ENCODE data around the gene SLC17A7.

The SLC17A7 gene

DNA sequence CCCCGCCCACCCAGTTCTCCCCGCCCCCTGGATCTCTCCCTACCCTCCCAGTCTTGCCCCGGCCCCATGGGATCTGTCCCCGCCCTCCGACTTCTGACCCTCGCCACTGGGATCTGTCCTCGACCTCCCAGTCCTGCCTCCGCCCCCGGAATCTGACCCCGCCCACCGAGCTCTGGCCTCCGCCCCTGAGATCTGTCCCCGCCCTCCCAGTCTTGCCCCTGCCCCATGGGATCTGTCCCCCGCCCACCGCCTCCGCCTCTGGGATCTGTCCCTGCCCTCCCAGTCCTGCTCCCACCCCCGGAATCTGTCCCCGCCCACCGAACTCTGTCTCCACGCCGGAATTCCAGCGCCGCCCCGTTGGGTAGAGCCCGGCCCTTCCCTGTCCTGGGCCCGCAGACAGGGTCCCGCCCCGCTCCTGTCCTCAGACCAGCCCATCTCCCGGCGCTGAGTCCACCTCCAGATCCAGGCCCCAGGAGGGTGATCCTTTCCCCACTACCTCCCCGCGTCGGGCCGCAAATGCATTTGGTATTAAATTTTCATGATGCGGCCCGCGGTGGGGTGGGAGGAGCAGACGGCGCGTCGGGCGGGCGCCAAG, 1.5 kb upstream of the SLC17A7 start:
- no peak for TF ChIP-seq GATA3 (IDR thresholded peaks at IDR 0.05; ENCODE audit: low read depth, low read length)
- TF ChIP-seq GATA2 (IDR thresholded peaks at IDR 0.05; ENCODE audit: low read depth, low read length) = no peak

DNA sequence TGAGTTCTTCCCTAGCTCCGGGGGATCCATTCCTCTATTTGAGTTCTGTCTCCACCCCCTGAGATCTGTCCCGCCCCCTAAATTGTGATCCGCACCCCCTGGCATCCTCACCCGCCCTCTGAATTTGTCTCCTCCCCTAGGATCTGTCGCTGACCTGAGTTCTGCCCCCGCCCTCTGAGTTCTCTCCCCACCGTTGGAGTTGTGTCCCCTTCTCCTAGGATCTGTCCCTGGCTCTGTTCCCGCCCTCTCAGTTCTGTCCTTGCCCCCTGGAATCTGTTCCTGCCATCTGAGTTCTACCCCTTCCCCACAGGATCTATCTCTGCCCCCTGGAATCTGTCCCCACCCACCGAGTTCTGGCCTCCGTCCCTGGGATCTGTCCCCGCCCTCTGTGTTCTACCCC, 1.0 kb upstream of the SLC17A7 start:
- no peak for TF ChIP-seq GATA3 (IDR thresholded peaks at IDR 0.05; ENCODE audit: low read depth, low read length)
- no peak for TF ChIP-seq GATA2 (IDR thresholded peaks at IDR 0.05; ENCODE audit: low read depth, low read length)

DNA sequence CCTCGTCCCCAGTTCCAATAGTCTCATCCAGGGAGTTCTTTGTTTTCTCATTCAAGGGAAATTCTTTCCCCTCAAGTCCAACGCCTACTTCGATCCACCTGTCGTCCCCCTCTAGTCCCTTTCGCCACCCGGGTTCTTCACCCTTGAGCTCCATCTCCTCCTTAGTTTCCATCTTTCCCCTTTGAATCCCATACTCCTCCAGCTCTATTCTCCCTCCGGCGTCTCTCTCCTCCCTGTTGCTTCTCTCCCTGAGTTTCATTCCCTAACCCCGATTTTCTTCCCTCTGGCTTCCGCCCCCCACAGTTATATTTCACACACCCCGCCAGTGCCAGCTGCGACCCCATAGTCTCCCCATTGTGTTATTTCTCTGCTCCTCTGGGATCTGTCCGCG, 628 bp upstream of the SLC17A7 start:
- no peak for TF ChIP-seq GATA3 (IDR thresholded peaks at IDR 0.05; ENCODE audit: low read depth, low read length)
- TF ChIP-seq GATA2 (IDR thresholded peaks at IDR 0.05; ENCODE audit: low read depth, low read length) = no peak

DNA sequence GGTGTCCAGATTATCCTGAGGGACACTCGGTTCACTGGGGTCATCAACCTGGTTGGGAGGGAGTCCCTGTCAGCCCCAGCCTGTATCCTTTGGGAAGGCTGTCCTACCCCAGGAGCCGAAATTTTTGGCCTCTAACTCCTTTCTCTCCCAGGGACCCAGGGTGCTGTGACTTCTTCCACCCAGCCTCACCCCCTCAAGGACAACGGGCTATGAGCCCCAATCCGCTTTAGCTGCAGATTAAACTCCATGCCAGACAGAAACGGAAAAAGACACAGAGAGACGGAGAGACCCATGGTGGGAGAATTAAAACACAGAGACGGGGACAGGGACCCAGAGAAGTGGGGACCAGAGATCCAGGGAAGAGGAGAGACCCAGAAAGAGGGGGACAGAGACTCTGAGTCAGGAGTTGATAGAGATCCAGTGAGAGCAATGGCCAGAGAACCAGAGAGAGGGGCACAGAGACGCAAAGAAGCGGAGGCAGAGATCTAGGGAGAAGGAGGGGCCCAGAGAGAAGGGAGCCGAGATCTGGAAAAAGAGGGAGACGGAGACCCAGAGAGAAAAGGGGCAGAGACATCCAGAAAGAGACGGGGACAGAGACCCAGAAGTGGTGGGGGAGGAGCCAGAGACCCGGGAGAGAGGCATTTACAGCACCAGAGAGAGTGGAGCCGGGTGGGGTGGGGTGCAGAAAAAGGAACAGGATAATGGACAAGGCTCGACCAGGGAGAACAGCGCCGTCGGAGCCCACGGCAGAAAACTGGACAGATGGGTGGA, 703 bp downstream of the SLC17A7 start:
- TF ChIP-seq GATA2 (IDR thresholded peaks at IDR 0.05; ENCODE audit: low read depth, low read length) = no peak
- TF ChIP-seq GATA3 (IDR thresholded peaks at IDR 0.05; ENCODE audit: low read depth, low read length) = no peak

DNA sequence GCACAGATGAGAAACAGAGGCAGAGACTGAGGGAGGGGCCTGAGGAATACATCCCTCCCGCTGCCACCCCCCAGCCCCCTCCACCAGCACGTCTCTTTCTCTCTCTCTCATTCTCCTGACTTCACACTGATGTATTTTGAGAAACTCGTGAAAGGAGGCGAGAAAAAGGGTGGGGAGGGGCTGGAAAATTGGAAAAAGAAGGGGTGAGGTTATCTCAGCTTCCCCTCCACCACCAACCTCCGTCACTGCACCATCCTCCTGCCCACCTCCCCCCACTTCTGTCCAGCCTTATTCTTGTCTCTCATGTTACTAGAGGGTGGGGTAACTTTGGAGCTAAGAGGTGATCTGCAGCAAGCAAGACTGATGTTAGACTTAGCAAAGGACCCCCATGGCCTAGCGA, 1.5 kb downstream of the SLC17A7 start:
- TF ChIP-seq GATA3 (IDR thresholded peaks at IDR 0.05; ENCODE audit: low read depth, low read length) (no peak), GATA2 (IDR thresholded peaks at IDR 0.05; ENCODE audit: low read depth, low read length) (no peak)

DNA sequence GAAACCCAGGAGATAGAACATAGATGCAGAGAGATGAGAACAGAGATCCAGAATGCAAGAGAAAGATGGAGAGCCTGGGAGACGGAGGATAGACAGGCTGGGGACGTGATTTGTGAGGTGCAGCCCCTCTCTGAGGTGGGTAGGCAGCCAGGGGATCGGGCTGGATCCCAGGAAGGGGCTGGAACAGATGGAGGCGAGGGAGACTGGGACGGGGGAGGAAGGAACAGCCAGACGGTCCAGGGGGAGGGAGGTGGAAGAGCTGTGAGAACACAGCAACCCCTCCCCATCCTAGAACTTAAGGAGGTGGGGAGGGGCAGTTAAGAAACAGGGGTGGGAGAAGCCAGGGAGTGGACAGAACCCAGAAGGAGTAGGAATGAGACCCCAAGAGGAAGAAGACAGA, 3.1 kb downstream of the SLC17A7 start:
- TF ChIP-seq GATA3 (IDR thresholded peaks at IDR 0.05; ENCODE audit: low read depth, low read length) (no peak), GATA2 (IDR thresholded peaks at IDR 0.05; ENCODE audit: low read depth, low read length) (no peak)

DNA sequence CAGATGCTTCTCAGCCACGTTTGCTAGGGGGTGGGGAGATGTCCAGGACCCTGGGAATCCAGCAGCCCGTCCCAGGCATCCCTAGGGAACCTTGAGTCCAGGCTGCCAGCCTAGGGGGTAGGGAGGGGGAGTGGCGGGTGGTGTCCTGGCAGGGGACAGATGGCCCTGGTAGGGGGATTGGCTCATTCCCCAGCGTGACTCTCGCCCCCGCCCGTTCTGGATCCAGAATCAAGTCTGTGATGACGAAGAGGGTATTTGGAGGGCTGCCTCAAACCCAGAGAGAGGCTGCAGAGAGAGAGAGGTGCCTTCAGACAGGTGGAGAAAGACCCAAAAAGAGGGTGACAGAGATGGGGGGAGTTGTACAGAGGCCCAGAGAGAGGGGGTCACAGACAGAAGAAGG, 4.1 kb downstream of the SLC17A7 start:
- TF ChIP-seq GATA3 (IDR thresholded peaks at IDR 0.05; ENCODE audit: low read depth, low read length) (no peak), GATA2 (IDR thresholded peaks at IDR 0.05; ENCODE audit: low read depth, low read length) (no peak)

DNA sequence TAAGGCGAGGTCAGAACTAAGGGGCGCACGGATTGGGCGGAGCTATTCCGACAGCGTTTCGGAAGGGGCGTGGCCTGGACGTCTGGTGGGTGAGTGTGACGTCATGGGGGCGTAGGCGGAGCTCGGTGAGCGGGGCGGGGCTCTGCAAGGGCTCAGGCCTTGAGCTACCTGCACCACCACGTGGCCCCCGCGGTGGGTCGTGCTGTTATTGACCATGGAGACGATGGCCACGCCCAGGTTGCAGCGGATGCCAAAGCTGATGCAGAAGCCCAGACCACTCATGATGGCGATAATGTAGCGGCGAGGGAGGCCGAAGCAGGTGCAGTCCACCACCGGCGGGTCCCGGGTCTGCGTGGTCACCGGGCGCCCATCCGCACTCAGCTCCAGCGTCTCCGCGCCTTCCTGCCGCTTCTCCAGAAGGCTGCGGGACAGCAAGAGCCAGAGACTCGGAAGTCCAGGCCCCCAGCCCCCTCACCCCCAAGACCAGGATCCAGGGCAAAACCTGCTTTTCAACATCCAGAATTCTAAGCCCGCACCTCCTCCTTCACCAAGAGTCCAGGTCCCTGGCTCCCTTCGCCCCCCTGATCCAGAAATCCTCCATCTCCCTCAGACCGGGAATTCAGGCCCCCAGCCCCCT, 4.8 kb downstream of the SLC17A7 start:
- TF ChIP-seq GATA2 (IDR thresholded peaks at IDR 0.05; ENCODE audit: low read depth, low read length) (no peak), GATA3 (IDR thresholded peaks at IDR 0.05; ENCODE audit: low read depth, low read length) (no peak)

DNA sequence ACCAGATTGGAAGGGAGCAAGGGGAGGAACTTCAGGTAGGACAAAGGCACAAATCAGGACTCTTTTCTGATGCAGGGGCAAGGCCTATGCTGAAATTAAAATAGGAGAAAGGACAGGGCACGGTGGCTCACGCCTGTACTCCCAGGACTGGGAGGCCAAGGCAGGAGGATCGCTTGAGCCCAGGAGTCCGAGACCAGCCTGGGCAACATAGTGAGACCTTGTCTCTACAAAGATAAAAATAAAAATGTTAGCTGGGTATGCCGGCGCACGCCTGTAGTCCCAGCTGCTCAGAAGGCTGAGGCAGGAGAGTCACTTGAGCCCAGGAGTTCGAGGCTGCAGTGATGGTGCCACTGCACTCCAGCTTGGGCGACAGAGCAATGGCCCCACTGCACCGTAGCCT, 5.7 kb downstream of the SLC17A7 start:
- no peak for TF ChIP-seq GATA2 (IDR thresholded peaks at IDR 0.05; ENCODE audit: low read depth, low read length)
- no peak for TF ChIP-seq GATA3 (IDR thresholded peaks at IDR 0.05; ENCODE audit: low read depth, low read length)

DNA sequence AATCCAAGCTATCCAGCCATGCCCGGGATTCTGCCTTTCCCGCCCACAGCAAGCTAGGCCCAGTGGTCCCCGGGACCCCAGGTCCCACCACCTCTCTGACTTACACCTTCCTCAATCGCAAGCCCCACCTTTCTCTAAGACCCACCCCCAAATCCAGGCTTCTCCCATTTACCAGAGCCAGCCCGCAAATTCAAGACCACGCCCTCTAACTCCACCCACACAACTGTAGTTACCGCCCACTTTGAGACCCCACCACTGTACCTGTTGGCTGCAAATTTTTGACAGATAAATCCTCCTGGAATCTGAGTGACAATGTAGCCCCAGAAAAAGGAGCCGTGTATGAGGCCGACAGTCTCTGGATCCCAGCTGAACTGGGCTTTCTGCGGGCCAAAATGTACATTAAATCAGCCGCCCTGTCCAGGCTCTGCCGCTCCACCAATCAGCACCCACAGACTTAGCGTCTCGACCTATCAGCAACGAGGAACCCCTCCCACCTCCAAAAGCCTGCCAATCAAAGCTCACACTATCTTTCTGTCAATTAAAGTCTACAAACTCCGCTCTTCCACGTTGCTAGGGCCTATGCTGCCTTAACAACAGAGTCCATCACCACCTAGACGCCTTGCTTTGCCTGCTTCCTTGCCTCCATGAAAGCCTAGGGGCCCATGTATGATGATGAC, 6.3 kb downstream of the SLC17A7 start:
- TF ChIP-seq GATA2 (IDR thresholded peaks at IDR 0.05; ENCODE audit: low read depth, low read length) = no peak
- TF ChIP-seq GATA3 (IDR thresholded peaks at IDR 0.05; ENCODE audit: low read depth, low read length) = no peak

DNA sequence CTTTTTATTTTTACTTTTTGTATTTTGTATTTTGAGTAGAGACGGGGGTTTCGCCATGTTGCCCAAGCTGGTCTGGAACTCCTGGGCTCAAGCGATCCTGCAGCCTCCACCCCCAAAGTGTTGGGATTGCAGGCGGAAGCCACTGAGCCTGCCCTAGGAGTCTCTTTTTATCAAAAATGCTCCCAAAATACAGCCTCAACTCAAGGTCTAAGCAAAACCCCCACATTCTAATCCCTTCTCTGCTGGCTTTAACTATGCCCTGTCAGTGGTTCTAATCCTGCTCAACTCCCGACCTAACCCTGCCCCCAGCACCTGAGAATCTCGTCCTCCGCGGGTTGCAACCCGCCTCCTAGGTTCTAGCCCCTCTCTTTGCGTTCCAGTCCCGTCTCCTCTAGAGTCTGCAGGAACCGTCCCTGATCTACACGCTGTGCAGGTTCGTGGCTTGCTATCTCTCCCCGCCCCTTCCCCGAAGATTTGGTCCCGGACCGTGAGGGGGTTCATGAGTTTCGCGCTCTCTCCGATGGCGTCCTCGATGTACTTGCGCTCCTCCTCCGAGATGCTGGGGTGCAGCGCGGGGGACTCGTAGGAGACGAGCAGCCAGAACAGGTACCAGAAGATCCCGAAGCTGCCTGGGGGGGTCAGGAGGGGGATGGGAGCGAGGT, 8.0 kb downstream of the SLC17A7 start:
- TF ChIP-seq GATA3 (IDR thresholded peaks at IDR 0.05; ENCODE audit: low read depth, low read length) (no peak), GATA2 (IDR thresholded peaks at IDR 0.05; ENCODE audit: low read depth, low read length) (no peak)

DNA sequence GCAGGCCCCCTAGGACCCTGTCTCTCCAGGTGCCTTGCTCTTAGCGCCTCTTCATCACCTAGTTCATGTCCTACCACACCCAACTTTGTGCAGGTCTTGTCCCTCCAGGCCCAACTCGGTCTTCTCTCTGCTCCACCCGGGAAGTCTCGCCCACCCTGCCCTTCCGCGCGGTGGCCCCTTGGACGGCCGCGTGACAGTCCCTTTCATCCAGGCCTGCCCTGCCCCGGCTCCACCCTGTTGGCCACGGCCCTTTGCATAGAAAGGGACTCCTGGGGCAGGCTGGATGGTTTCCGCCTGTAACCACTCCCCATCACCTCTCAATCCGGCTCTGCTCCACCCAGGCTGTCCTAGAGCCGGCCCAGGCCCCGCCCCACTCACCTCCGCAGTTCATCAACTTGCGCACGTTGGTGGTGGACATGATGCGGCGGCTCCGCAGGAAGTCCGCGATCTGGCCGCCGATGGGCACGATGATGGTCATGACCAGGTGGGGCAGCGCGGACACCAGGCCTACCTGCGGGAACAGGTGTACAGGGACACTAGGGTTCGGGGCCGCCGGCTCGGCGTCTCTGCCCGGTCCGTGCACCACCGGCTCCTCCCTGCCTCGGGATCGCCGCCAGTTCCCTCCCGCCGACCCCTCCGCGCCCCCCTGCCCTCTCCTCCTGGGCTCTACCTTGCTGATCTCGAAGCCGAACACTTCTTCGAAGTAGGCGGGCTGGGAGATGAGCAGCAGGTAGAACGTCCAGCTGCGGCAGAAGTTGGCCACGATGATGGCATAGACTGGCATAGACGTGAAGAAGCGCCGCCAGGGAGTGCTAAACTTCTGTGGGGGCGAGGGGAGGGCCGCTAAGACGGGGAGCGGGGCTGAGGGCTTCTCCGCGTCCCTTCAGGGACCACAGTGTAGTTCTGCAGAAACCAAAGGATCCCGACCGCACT, 8.9 kb downstream of the SLC17A7 start:
- no peak for TF ChIP-seq GATA3 (IDR thresholded peaks at IDR 0.05; ENCODE audit: low read depth, low read length)
- TF ChIP-seq GATA2 (IDR thresholded peaks at IDR 0.05; ENCODE audit: low read depth, low read length) = no peak

DNA sequence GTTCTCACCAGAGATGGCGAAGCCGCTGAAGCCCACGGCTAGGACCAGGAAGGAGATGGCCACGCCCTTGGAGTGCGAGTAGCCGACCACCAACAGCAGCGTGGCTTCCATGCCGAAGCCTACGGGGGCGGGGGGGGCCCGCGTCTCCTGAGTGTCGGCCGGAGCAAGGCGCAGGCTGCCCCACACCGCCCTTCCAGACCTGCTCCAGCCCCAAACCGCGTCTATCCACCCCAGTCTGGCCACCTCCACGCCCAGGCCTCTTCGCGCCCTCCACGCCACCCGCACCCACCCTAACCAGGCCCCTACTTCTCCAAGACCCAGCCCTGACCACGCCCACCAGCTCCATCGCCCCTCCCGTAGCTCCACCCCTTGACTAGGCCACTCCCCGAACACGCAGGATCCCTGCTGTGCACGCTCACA, 10.0 kb downstream of the SLC17A7 start:
- TF ChIP-seq GATA2 (IDR thresholded peaks at IDR 0.05; ENCODE audit: low read depth, low read length) (no peak), GATA3 (IDR thresholded peaks at IDR 0.05; ENCODE audit: low read depth, low read length) (no peak)
